ENCODE data around the gene NOTCH3. TPM values are rescaled to one million over a fixed set of nuclear protein-coding genes. Genes with fewer than 3 reads are reported as not detected.

Gene NOTCH3
- 3.4 TPM in 2 replicates for total RNA-seq

DNA sequence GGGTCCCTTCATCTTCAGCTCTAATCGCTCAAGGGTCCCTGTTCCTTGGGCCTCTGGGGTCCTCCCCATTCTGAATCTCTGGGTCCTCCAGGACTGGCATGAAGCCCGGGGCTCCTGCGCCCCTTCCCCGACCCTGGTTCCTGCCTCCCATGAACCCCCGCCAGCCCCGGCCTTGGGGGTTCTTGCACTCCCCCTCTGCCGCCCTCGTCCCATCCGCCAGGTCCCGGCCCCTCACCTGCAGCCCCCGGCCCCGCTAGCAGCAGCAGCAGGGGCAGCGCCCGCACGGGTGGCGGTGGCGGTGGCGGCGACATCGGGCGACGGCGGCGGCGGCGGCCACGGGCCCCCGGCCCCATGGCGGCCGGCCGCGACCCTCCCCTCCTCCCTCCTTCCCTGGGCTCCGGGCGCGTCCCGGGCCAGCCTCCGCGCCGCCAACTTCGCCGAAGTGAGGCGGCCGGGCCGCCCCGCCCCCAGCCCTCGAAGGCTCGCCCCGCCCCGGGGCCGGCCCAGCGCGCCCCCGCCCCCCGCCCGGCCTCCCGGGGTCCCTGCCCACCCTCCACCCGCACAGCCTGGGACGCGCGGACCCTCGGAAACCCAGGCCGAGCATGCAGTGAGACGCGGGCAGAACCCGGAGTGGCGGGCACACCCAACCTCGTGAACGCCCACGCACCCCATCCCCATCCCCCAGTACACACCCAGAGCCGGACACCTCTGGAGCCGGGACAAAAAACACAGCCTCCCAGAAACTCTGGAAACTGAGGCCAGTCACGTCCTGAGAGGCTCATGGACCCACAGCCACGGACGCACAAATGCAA is at the start of gene NOTCH3:
NOTCH3 (minus strand) TSS at position 443 of the 812 bp plus-strand sequence; CDS start at position 353, 90 bp downstream.

Other genes starting within 250 kb of the NOTCH3 start
- not detected in 2 replicates for gene SLC1A6, start 221.1 kb downstream of the NOTCH3 start, total RNA-seq
- not detected in 2 replicates for gene CASP14, start 151.5 kb downstream of the NOTCH3 start, total RNA-seq
- not detected in 2 replicates for gene OR1I1, start 118.8 kb downstream of the NOTCH3 start, total RNA-seq
- 9.9 and 14.8 TPM in 2 replicates for gene SYDE1, start 93.6 kb downstream of the NOTCH3 start, total RNA-seq
- 0.13 and 0.16 TPM in 2 replicates for gene EPHX3, start 31.5 kb upstream of the NOTCH3 start, total RNA-seq
- gene BRD4, start 131.5 kb upstream of the NOTCH3 start, total RNA-seq, result 8.1 and 21.3 TPM in 2 replicates
- 17.5 and 20.2 TPM in 2 replicates for gene AKAP8, start 178.8 kb upstream of the NOTCH3 start, total RNA-seq
- gene AKAP8L, start 218.0 kb upstream of the NOTCH3 start, total RNA-seq, result 37.1 and 90.4 TPM in 2 replicates
- 5.7 and 9.9 TPM in 2 replicates for gene WIZ, start 249.0 kb upstream of the NOTCH3 start, total RNA-seq

Data from bladder microvascular endothelial cell (primary cell).